Suprapubic skin (tissue), 3 donors: ENCODE data around the gene PHF21A.

Experiments used
- EP300 ChIP-seq: sonication (generic); formaldehyde crosslinking; IDR thresholded peaks from one replicate; pipeline ENCODE4 v1.6.1; 2017; ENCODE audit warnings: antibody characterized with exemption
- POLR2A ChIP-seq, 2 donors: fragments of 450-650 bp; IDR thresholded peaks; one replicate each; pipeline ENCODE4 v1.6.1; 2017; ENCODE audit warnings: antibody characterized with exemption in 2 of 2, mild to moderate bottlenecking in 2 of 2, moderate library complexity in 2 of 2
- TF ChIP-seq, protein P1 (sequence below), 2 donors: fragments of 200-600 bp in 1 of 2; fragments of 450-650 bp in 1 of 2; sonication (generic) in 1 of 2; IDR thresholded peaks; one replicate each; pipeline ENCODE4 v1.5.1; 2016 to 2019; ENCODE audit warnings: antibody characterized with exemption in 2 of 2, mild to moderate bottlenecking in 1 of 2, moderate library complexity in 1 of 2

DNA sequence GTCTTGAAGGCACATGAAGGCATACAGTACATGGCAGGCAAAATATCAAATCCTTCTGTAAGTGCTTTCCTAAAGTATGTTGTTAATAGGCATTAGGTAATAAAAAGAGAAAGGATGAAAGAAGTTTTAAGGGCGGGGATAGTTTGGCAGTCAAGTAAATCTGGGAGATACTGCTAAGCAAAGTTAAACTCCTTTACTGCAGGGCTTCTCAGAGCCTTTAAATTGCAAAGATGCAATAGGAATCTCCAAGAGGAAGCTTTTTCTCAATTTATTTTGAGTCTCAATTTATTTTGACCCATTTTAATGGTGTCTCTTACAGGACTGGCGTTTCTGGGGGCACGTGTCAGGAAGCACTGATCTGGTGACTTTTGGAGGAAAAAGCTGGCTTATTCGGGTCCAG lies 12.8 kb upstream of the PHF21A start:
- TF ChIP-seq POLR2A (IDR thresholded peaks at IDR 0.05) (no peak), EP300 (no peak)
- TF ChIP-seq, protein P1, sequence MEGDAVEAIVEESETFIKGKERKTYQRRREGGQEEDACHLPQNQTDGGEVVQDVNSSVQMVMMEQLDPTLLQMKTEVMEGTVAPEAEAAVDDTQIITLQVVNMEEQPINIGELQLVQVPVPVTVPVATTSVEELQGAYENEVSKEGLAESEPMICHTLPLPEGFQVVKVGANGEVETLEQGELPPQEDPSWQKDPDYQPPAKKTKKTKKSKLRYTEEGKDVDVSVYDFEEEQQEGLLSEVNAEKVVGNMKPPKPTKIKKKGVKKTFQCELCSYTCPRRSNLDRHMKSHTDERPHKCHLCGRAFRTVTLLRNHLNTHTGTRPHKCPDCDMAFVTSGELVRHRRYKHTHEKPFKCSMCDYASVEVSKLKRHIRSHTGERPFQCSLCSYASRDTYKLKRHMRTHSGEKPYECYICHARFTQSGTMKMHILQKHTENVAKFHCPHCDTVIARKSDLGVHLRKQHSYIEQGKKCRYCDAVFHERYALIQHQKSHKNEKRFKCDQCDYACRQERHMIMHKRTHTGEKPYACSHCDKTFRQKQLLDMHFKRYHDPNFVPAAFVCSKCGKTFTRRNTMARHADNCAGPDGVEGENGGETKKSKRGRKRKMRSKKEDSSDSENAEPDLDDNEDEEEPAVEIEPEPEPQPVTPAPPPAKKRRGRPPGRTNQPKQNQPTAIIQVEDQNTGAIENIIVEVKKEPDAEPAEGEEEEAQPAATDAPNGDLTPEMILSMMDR (IDR thresholded peaks at IDR 0.05), result no peak
